OCI-LY7 (cell line): Measurements from ENCODE around the gene GLRA2. TPM values are rescaled to one million over a fixed set of nuclear protein-coding genes. Genes with fewer than 3 reads are reported as not detected.

ENCODE experiments used
- BruUV-seq: library from RNA; stranded (reverse); fragments of 400-500 nt; replicated peaks from 2 replicates; lab custom pipeline; 2021; lab: Mats Ljungman, UMichigan
- CTCF ChIA-PET: fragments of 300-600 bp; sonication (Branson Sonifier 250); formaldehyde crosslinking; loops from one replicate; lab custom pipeline; 2022; ENCODE audit warnings: antibody characterized with exemption; ENCODE audit not compliant: unreplicated experiment; lab: Charles Lee
- POLR2A ChIA-PET: fragments of 300-600 bp; sonication (Branson Sonifier 250); formaldehyde crosslinking; loops from one replicate; lab custom pipeline; 2022; ENCODE audit warnings: antibody characterized with exemption; lab: Charles Lee
- DNase-seq: peaks from one replicate; pipeline ENCODE4 v3.0.0-alpha.2; 2015; ENCODE audit warnings: low spot score
- H2AFZ ChIP-seq: fragments of 200-600 bp; sonication (generic), shearing (Covaris generic); 2 replicates; pipeline ENCODE4 v1.6.1; 2014; ENCODE audit warnings: mild to moderate bottlenecking, antibody characterized with exemption, low read length, moderate library complexity
- H3K27ac ChIP-seq: fragments of 200-600 bp; sonication (generic); 2 replicates; pipeline ENCODE4 v1.5.1; 2014; ENCODE audit warnings: mixed run types, low read depth, mild to moderate bottlenecking, moderate library complexity, low read length, inconsistent platforms; ENCODE audit not compliant: poor library complexity, severe bottlenecking
- H3K36me3 ChIP-seq: fragments of 200-600 bp; sonication (generic); 2 replicates; pipeline ENCODE4 v1.6.1; 2014; ENCODE audit warnings: mild to moderate bottlenecking, antibody characterized with exemption, low read length, moderate library complexity, mixed read lengths; ENCODE audit not compliant: insufficient read depth
- H3K4me1 ChIP-seq: fragments of 200-600 bp; sonication (generic); 2 replicates; pipeline ENCODE4 v1.5.1; 2014; ENCODE audit warnings: mild to moderate bottlenecking, low read length; ENCODE audit not compliant: insufficient read depth, poor library complexity, severe bottlenecking
- H3K4me2 ChIP-seq: fragments of 200-600 bp; sonication (generic); 2 replicates; pipeline ENCODE4 v1.6.1; 2014; ENCODE audit warnings: mild to moderate bottlenecking, low read length
- H3K4me3 ChIP-seq: fragments of 200-600 bp; sonication (generic); 2 replicates; pipeline ENCODE4 v1.5.1; 2014; ENCODE audit warnings: mild to moderate bottlenecking, low read depth, low read length; ENCODE audit not compliant: poor library complexity, severe bottlenecking
- H3K79me2 ChIP-seq: fragments of 200-600 bp; sonication (generic); 2 replicates; pipeline ENCODE4 v1.6.1; 2016; ENCODE audit warnings: low read depth, mild to moderate bottlenecking, low read length, moderate library complexity, mixed read lengths; ENCODE audit not compliant: insufficient read depth
- H3K9me2 ChIP-seq: fragments of 200-600 bp; sonication (generic); 2 replicates; pipeline ENCODE4 v1.6.1; 2016; ENCODE audit warnings: mild to moderate bottlenecking, low read length, mixed read lengths; ENCODE audit not compliant: insufficient read depth
- H3K9me3 ChIP-seq: fragments of 200-600 bp; sonication (generic); 2 replicates; pipeline ENCODE4 v1.6.1; 2014; ENCODE audit warnings: mild to moderate bottlenecking, mixed run types, low read length, mixed read lengths
- H4K20me1 ChIP-seq: fragments of 200-600 bp; sonication (generic); 2 replicates; pipeline ENCODE4 v1.6.1; 2014; ENCODE audit warnings: mild to moderate bottlenecking, antibody characterized with exemption, low read length, moderate library complexity, mixed read lengths; ENCODE audit not compliant: insufficient read depth
- CTCF ChIP-seq: fragments of 200-600 bp; sonication (generic); conservative IDR thresholded peaks from 2 replicates; pipeline ENCODE4 v1.5.1; 2014; ENCODE audit warnings: mild to moderate bottlenecking, antibody characterized with exemption, low read length, moderate library complexity, mixed read lengths
- EZH2phosphoT487 ChIP-seq: fragments of 200-600 bp; sonication (generic); IDR thresholded peaks from 2 replicates; pipeline ENCODE4 v1.6.1; 2018; ENCODE audit warnings: low read depth, borderline replicate concordance, mild to moderate bottlenecking, mixed run types, antibody characterized with exemption, low read length, moderate library complexity, mixed read lengths
- intact Hi-C: fragments of 100-400 bp; cut with micrococcal nuclease; formaldehyde crosslinking; loops from one replicate; pipeline ENCODE4 v1.10.0; 2022; ENCODE audit not compliant: unreplicated experiment
- total RNA-seq, 2 experiments: library from RNA; depleted of rRNA in 1 of 2; stranded (reverse); fragments of >200 nt in 1 of 2; shearing (Covaris generic) in 1 of 2; gene quantifications; 2 replicates each; pipeline ENCODE4 v1.2.3, GENCODE V29; 2014 to 2022

GLRA2 gene
- total RNA-seq, 2 experiments from 2014 or later, result not detected

GRCh38 chrX:14776901-14777300 lies 247.6 kb downstream of the GLRA2 start:
- no peak for DNase-seq
- no peaks in the 10 kb centered on the region for H3K9me3 ChIP-seq
- no peaks in the 10 kb centered on the region for H4K20me1 ChIP-seq
- CTCF ChIA-PET, result no interaction called here
- no peak overlapping the region for H3K4me3 ChIP-seq
- TF ChIP-seq CTCF, result no peak
- no peak for TF ChIP-seq EZH2phosphoT487
- POLR2A ChIA-PET, result no interaction called here
- intact Hi-C loops, result no loop called here
- no peaks in the 10 kb centered on the region for H3K36me3 ChIP-seq
- no peak overlapping the region for H2AFZ ChIP-seq
- H3K4me1 ChIP-seq, result no peaks in the 10 kb centered on the region
- no peak overlapping the region for H3K27ac ChIP-seq
- no peaks in the 10 kb centered on the region for H3K79me2 ChIP-seq
- H3K9me2 ChIP-seq, result no peaks in the 10 kb centered on the region
- H3K4me2 ChIP-seq, result no peak overlapping the region
- BruUV-seq, result no TSS peak

GRCh38 chrX:14777525-14777924 lies 248.2 kb downstream of the GLRA2 start:
- H3K9me2 ChIP-seq, result no peaks in the 10 kb centered on the region
- intact Hi-C loops, result no loop called here
- H3K4me3 ChIP-seq, result no peak overlapping the region
- no peak overlapping the region for H3K4me2 ChIP-seq
- no peak for DNase-seq
- ChIA-PET POLR2A (no interaction called here), CTCF (no interaction called here)
- no peaks in the 10 kb centered on the region for H3K9me3 ChIP-seq
- no TSS peak for BruUV-seq
- no peaks in the 10 kb centered on the region for H3K79me2 ChIP-seq
- no peak overlapping the region for H3K27ac ChIP-seq
- TF ChIP-seq CTCF, result no peak
- TF ChIP-seq EZH2phosphoT487, result no peak
- H3K36me3 ChIP-seq, result no peaks in the 10 kb centered on the region
- no peaks in the 10 kb centered on the region for H3K4me1 ChIP-seq
- H2AFZ ChIP-seq, result no peak overlapping the region
- H4K20me1 ChIP-seq, result no peaks in the 10 kb centered on the region

- TF ChIP-seq EZH2phosphoT487 (no peak), CTCF (no peak)
- no peaks in the 10 kb centered on the region for H4K20me1 ChIP-seq
These were observed 250.2 kb downstream of the GLRA2 start for GRCh38 chrX:14779580-14779979.

More at GRCh38 chrX:14779580-14779979, 250.2 kb downstream of the GLRA2 start:
- H2AFZ ChIP-seq, result no peak overlapping the region
- H3K9me2 ChIP-seq, result no peaks in the 10 kb centered on the region
- H3K9me3 ChIP-seq, result no peaks in the 10 kb centered on the region
- no peaks in the 10 kb centered on the region for H3K79me2 ChIP-seq
- no peaks in the 10 kb centered on the region for H3K4me1 ChIP-seq
- no peaks in the 10 kb centered on the region for H3K36me3 ChIP-seq
- DNase-seq, result no peak
- no peak overlapping the region for H3K4me2 ChIP-seq
- ChIA-PET CTCF (no interaction called here), POLR2A (no interaction called here)
- no TSS peak for BruUV-seq
- no peak overlapping the region for H3K4me3 ChIP-seq
- intact Hi-C loops, result no loop called here
- no peak overlapping the region for H3K27ac ChIP-seq
